GM23248 (cell line): Measurements from ENCODE around the gene FGF14.

ENCODE experiments used
- EZH2 ChIP-seq: fragments of 200-600 bp; sonication (generic); IDR thresholded peaks from 2 replicates; pipeline ENCODE4 v1.6.1; 2018; ENCODE audit warnings: antibody characterized with exemption, mild to moderate bottlenecking; ENCODE audit not compliant: insufficient read depth, poor library complexity, severe bottlenecking
- EZH2phosphoT487 ChIP-seq: fragments of 200-600 bp; sonication (generic); IDR thresholded peaks from 2 replicates; pipeline ENCODE4 v1.6.1; 2018; ENCODE audit warnings: antibody characterized with exemption, moderate library complexity, mild to moderate bottlenecking, low read depth; ENCODE audit not compliant: insufficient read depth

GRCh38 chr13:101709952-101710351 is 691.9 kb downstream of the FGF14 start:
- TF ChIP-seq EZH2phosphoT487 (no peak), EZH2 (no peak)
